Measurements from ENCODE around the gene PTPRN2.
"Not testable (repeated sequence)": the region's sequence is repeated elsewhere in the genome, so short reads cannot be mapped to it uniquely, and the experiment has no call there.

The PTPRN2 gene

DNA sequence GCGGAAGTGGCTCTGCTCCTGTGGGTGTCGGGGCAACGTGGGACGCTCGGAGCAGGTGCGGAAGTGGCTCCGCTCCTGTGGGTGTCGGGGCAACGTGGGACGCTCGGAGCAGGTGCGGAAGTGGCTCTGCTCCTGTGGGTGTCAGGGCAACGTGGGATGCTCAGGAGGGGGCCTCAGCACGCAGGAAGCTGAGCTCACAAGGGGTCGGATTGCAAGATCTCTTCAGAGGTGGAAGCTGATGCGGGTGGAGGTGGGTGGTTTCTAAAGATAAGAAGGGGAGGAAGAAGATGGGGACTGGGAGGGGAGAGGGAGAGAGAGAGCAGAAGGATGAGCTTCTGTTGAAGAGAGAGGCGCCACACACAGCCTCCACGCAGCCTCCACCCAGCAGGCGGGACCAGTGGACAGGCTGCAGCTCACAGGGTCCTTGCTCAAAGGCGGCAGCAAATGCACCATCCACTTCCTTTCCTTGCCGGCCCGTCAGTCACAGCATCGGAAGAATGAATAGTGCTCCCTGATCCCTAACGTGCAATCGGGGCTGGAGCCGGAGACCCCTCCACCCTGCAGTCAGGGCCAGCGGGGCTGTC lies 78.7 kb downstream of the PTPRN2 start:
- no peak for DNase-seq

DNA sequence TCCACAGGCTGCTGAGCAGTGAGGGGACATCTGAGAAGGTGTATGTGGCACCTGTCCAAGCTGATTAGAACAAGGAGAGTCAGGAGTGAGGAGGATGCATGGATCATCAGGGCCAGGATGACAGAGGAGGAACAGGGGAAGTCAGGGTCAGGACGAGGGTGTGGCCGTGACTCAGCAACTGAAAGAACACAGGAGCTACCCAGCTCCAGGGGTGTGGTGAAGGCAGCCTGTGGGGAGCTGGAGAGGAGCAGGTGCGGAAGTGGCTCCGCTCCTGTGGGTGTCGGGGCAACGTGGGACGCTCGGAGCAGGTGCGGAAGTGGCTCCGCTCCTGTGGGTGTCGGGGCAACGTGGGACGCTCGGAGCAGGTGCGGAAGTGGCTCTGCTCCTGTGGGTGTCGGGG lies 79.3 kb downstream of the PTPRN2 start:
- DNase-seq, result not testable (repeated sequence)

DNA sequence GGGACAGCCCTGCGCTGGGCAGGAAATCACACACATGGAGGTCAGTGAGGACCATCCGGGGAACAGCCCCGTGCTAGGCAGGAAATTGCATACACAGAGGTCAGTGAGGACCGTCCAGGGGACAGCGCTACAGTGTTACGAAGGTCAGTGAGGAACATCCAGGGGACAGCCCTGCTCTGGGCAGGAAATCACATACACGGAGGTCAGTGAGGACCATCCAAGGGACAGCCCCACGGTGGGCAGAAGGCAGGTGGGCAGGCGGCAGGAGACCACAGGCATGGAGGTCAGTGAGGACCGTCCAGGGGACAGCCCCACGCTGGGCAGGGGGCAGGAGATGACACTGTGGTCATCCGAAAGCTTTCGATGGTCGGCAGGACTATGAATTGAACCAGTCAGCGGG lies 79.7 kb downstream of the PTPRN2 start:
- DNase-seq, result no peak

DNA sequence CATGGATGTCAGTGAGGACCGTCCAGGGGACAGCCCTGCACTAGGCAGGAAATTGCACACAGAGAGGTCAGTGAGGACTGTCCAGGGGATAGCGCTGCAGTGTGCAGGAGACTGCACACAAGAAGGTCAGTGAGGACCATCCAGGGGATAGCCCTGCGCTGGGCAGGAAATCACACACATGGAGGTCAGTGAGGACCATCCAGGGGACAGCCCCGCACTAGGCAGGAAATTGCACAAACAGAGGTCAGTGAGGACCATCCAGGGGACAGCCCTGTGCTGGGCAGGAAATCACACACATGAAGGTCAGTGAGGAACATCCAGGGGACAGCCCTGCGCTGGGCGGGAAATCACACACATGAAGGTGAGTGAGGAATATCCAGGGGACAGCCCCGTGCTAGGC lies 80.4 kb downstream of the PTPRN2 start:
- not testable (repeated sequence) for DNase-seq

DNA sequence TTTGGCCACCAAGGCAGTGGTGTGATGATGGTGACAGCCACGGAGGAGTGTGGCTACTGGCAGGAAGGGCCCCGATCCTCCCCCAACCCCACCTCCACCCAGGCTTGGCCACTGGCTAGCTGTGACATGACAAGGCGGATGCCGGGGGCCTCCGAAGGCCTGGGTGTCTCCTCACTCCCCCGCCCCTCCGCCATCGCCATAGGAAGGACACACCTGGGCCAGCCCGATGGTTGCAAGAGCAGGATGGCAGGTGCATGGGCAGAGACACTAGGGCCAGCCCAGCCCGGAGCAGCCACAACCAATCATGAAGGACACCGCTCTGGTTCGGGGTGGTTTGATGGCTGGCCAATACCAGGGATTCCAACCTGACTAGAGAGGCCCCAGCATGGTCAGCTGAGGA lies 81.0 kb downstream of the PTPRN2 start:
- no peak for DNase-seq

DNA sequence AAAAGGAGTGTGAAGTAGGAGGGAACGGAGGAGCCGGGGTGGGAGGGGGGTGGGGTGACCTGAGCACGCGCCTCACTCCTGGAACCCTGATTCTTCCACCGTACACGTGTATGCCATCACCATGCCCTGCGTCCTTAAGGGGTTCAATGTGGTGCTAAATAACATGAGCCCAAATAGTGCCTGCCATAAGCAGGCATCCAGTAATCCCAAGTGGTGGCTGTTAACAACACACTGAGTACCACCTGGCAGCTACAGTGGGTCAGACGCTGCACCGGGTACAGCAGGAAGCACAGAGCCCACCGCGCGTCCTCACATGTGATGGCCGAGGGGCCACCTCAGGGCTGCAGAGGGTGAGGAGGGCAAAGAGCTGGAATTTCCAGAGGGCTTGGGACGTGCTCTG lies 81.9 kb downstream of the PTPRN2 start:
- no peak for DNase-seq

DNA sequence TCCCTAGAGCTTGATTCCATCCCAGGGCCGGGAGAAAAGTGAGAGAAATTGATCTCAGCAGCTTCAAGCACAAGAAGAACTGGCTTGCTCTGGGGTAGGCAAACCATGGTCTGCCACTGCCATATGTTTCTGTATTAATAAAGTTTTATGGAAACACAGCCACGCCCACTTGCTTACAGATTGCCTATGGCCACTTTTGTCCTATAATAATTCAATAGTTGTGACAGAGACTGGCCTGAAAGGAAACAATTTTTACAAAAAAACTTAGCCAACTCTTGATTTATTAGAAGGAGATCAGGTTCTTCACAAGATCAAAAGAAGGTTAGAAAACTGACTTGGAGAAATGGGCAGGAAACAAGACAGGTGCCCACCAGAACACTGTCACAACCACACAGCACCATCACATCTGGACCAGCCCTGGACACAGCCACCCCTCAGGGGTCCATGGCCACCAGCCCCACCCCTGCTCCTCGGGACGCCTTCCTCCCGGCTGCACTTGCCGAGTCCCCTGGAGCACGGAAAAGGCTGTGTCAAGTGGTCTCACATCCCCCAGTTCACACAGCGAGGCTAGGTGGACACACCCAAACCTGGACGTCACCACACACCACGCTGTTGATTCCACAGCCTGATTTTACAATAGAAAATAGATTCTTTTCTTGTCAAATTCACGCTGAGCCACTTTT lies 85.4 kb downstream of the PTPRN2 start:
- no peak for DNase-seq

DNA sequence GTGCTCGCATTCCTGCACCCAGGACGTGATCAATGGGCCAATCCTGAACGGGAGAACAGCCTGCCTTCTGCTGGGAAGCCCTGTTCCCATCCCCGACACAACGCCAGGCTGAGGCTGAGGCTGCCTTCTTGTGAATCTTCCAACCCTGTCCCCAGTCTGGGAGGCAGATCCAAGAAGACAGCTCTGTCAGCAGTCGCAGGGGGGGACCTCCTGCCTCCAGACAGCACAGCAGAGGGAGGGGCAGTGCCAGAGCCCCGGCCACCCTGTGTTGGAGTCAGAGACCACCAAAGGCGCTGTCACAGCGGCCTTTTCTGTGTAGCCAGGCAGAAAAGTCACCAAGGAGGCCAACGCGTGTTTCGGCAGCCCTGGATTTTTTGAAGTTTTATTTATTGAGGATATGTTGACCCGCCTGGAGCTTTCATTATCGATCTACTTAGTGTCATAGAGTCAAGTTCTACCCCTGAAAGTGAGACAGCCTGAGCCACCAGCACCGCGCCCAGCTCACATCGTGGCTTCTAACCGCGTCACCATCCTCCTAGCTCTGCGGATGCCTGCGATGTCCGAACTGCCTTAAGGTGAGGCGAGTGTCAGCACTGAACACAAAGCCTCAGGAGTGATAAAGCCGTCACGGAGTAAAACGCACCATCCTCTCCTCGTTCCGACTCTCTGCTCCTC lies 86.1 kb downstream of the PTPRN2 start:
- no peak for DNase-seq

DNA sequence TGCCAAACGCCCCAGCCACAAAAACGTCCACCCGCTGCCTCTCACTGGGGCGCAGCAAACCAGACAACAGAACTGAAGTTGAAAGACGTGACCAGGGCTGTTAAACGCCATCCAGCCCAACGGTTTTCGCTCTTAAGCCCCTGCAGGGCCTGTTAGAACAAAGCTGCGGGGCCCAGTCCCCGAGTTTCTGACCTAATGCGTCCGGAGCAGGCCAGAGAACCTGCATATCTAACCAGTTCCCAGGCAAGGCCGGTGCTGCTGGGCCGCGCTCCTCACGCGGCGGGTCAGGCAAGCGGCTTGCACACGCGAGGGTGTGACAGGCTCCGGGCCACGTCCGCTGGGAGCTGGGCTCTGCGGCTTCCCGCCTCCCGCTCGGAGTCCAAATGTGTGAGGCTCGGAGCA lies 87.0 kb downstream of the PTPRN2 start:
- no peak for DNase-seq

DNA sequence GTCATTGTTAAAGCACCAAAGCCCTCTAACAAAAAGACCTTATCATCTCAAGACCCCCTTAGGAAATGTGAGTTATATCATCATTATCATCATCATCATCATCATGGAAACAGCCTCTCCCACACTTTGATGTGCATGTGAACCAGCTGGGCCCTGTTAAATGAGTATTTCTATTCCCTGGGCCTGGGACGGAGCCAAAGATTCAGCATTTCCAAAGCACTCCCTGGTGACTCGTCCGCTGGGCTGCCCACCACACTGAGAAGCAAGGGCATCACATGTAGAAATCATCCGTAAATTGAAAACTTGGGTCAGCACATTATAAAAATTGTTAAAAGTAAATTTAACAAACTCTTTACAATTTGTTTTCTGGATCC lies 88.6 kb downstream of the PTPRN2 start:
- no peak for DNase-seq

DNA sequence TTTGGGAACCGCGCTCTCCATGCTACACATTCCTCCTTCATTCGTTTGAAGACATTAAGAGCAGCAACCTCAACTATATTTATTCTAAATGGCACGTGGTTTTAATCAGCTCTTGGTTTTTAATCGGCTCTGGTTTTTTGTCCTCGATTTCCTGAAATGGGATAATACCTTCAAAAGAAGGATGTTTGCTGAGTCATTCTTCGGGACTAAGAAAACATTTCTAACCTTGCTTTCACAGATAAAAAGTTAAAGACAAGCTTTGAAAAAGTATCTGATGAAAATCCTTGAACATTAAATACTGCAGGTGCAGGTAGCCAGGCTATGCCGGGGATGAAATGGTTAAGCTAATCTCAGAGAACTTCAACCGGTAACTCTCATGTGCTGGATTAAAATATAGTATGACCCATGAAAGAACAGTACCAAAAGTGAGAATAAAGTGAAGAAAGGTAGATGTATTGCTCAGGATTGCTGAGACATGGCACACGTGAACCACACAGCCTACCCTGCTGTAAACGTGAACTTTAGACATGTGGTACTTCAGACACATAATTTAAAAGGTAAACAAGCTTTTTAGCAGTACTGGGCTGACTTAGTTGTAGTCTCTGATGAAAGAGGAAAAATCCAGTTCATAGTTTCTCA lies 89.1 kb downstream of the PTPRN2 start:
- no peak for DNase-seq

DNA sequence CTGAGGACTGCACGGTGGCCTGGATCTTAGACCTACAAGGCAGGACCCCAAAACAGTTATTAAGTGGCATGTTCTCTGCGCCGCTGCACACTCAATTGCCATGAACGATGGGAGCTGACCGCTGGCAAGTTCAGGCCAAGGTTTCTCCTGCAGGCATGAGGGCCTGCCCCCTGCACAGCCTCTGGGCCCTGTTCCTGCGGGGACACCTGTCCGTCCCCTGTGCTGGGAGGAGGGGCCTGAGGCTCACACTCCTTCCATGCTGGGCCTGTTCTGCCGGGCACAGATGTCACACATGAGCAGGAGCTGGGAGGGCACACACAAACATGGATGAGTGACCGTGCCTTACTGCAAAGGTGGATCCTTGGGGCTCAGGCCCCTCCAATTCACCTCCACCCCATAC lies 90.0 kb downstream of the PTPRN2 start:
- no peak for DNase-seq

DNA sequence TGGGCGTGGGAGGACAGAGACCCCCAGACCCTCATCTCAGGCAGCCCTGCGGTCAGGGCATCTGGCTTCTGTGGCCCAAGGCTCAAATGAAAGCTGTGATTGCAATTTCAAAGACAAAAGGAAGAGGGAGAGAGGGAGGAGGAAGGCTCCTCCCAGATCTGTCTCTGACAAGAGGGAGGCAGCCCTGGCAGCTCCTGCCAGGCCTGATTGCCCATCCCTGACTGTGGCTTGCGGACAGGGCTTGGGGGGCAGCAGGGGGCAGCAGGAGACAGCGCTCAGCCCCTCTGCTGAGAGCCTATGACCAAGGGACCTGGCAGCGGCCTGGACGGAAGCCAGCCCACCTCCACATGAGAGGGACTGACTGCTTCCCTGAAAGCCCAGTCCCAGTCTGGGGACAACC lies 91.8 kb downstream of the PTPRN2 start:
- DNase-seq, result no peak

DNA sequence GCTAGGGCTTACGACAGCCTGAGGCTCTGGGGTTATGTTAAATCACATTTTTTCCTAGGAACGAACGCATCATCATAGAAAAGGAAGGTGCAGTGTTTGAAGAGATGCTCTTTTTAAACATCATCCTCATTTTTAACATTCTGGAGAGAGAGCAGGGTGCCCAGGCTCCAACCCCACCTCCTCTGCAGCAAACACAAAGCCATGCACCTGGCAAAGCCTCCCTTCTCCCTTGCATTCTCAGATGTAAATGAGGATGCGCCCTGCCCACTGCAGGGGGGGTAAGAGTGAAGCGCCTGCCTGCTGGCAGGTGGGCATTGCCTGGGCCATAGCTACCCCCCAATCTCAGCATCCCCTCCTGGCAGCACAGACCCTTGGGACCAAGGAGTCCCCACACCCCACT lies 92.4 kb downstream of the PTPRN2 start:
- DNase-seq, result no peak

DNA sequence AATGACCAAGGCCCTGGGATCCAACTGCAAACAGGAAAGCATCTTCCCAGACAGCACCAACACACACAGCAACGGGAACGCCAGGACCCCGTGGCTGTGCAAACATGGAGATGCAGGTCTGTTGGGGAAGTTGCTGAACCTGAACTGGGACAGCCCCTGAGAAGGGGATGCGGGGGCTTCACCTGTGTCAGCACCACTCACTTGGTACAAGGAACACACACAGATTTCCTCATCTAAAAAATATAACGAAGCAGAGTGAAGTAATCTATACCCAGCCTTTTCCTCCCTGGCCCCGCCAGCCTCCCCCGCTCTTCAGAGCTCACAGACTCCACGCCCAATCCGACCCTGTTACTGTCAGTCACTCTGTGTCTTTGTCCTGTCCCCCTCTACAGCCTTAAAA lies 93.0 kb downstream of the PTPRN2 start:
- DNase-seq, result no peak

DNA sequence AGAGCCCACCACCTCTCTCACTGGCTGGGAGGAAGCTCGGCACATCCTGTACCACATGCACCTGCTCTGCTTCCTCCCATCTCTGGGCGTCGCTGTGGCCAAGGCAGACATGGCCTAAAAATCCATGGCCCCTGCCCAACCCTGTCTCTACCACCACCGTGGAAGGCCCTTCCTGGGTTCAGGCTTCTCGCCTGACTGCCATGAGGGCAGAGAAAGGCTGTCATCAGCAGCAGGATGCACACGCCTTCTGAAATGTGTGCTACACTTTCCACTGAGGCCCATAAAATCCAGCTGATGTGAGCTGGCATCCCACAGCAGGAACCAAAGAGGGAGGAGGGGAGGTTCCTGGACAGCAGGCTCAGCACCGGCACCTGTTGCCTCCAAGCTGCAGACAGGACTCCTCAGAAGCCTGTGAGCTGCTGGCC lies 93.4 kb downstream of the PTPRN2 start:
- no peak for DNase-seq

DNA sequence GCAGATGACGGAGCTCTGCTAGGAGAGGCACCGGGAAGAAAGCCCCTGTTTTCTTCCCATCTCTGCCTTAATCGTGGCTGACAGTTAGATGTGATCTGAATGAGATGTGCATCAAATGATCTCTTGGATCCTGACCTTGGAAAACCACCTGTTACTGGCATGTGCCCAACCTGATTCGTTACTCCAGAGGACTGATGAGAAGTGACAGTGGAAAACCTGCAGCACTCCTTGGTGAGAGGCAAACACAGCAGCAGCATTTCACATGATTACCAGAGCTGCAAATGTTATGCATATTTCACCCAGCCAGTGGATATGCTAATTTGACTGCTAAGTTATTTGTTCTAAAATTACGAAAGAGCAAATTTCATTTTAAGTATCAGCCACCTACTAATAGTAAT lies 95.3 kb downstream of the PTPRN2 start:
- DNase-seq, result no peak

DNA sequence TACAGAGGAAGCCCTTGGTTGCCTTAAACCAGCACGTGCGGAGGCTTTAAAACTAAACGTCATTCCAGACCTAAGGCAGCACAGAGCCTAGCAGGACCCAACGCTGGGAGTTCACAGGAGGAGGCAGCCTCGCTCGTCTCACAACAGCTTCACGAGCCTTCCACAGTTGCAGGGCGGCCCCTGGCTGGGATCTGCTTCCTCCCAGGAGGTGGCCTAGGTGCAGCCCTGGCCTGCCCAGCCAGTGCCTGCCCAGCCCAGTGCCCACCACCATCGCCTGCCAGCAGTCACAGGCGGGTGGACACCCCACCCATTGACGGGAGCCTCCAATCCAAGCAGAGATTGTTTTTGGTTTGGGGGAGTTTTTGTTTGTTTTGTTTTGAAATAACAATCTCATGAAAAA lies 96.5 kb downstream of the PTPRN2 start:
- DNase-seq, result no peak

DNA sequence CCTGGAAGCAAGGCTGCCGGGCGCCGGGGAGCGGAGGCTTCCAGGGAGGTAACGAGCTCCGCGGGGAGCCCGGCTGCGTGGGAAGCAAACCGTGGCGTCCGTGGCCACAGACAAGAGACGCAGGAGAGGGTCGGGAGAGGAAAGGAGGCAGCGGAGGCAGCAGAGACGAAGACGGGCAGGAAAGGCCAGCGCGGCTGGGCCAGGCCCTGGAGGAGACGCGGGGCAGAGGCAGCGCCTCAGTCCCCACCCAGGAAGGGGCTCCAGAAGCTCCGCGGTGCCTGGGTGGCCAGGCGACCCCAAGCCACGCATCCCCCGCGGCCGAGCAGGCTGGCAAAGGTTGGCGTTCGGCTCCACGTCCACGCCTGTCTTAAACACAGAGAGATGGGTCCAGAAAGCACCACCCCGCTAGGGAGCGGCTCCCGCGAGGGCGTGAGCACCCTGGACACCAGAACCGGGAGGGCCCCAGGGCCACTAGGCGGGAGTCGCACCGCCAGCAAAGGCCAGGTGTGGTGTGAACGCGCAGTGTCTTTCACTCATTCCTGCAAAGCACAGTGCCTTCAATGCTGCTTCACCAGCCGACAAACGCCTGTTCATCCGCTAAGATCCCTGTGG lies 97.3 kb downstream of the PTPRN2 start:
- no peak for DNase-seq

DNA sequence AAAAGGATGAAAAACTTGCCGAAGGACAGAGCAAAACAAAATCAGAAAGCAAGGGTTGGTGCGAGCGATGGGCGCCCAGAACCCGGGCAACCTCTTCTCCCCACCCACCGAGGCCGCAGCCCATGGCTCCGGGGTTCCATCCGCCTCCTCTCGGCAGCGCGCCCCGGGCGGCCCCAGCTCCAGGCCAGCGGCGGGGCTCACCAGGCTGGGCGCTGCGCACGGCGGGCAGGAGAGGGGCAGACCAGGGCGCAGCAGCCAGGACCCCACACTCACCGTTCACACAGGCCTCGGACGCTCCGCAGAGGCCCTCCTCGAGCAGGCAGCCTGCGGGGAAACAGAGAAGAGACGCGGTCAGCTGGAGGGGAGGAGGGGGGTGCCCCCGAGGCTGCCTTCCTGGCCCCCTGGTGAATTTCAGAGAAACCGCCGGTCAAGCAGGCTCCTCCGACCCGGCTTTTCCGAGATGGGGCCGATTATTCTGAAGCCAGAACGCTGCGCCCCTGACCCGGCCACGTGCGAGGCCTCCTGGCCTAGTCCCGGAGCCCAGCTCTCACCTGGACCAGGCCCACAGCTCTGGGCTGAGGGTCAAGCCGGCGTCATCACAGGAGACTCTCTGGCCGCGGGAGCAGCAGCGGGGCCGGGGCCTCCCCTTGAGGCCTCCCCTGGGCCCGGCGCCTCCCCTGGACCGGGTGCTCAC lies 98.0 kb downstream of the PTPRN2 start:
- no peak for DNase-seq

DNA sequence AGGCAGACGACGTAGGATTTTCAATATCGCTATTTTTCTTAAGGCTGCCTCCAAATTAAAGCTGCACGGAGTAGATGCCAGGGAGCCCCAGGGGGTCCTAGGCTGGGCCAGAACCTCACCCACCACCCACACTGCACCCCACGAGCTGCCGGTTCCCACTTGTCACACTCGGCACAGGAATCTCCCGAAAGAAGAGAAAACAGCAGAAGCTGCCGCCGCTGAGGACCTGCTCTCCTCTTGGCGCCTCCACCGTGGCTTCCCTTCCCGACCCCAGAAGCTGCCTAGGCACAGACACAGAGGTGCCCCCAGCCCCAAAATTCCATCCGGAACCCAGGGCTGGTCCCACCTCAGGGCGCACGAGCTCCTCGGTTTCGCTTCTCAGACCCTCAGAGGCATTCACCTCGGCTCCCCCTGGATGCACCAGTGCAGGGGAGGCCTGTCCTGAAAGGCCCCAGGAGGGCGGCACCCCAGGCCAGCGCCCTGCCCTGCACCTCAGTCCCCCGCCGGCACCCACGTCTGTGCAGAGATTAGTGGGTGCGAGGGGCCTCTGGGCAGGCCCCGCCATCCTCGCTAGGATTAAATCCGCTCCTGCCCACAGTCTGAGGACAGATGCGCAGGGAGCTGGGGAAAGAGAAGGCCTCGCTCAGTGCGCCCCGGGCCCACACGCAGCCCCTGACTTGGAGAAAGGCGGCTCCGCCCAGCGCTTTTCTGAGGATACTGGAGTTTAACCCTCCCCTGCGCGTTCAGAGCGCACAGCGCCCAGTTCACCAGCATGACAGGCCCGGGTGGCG lies 99.2 kb downstream of the PTPRN2 start:
- DNase-seq, result no peak

DNA sequence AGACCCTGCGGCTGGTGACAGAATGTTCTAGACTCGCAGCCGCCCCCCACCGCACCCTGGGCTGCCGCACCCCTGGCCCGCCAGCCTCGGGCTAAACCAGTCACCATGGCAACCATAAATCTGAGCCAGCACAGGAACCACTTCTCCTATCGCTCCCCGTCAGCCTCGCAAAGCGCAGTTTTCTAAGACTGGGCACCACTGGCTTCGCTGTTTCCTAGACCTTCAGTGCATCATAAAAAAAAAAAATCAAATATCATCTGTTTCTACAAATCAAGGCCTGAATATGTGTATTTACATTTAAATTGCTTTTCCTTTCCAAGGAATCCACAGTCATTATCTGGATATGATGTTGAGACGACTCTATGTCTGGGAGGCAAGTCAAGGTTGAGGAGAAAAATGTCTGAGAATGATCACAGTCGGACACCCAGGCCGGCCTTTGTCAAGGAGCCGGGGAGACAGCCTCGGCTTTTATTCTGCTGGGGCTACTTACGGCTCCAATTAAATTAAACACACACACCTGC lies 99.9 kb downstream of the PTPRN2 start:
- DNase-seq, result no peak

All from activated CD4-positive, alpha-beta T cell treated with anti-CD3 and anti-CD28 coated beads, Interleukin-2, Interleukin-6, amounts not matched to agents 100 ng/mL and 50 ng/mL, durations not matched to agents 16 hours and 8 hours (primary cell).